ENCODE data around the gene SLC6A13. TPM values are rescaled to one million over a fixed set of nuclear protein-coding genes. Genes with fewer than 3 reads are reported as not detected.
A peak's percentile ranks its signal among the peaks of the same experiment; 100 is the strongest.

The SLC6A13 gene
- total RNA-seq, 2 donors from 2014 or later = 0.54 TPM; not detected in 1

- no peaks in the 10 kb centered on the region for H3K9me3 ChIP-seq
- H3K27me3 ChIP-seq (replicated peaks; ENCODE audit: insufficient read depth) = no peaks in the 10 kb centered on the region
- no peaks in the 10 kb centered on the region for H3K36me3 ChIP-seq
Observed at GRCh38 chr12:194276-194675, 68.4 kb downstream of the SLC6A13 start.

GRCh38 chr12:193261-193660 lies 69.4 kb downstream of the SLC6A13 start:
- Histone ChIP-seq H3K27me3 (replicated peaks; ENCODE audit: insufficient read depth) (no peaks in the 10 kb centered on the region), H3K4me1 (ENCODE audit: control insufficient read depth in 1 of 2, low read depth in 2 of 2) (peaks cover 4 to 9% of the 10 kb centered on the region in 2 donors), H3K4me3 (no peak overlapping the region), H3K27ac (no peak overlapping the region), H3K9me3 (no peaks in the 10 kb centered on the region), H3K36me3 (no peaks in the 10 kb centered on the region)
- TF ChIP-seq CTCF (IDR thresholded peaks at IDR 0.05) = no peak
- DNase-seq (ENCODE audit: low spot score) (no peak), ATAC-seq (ENCODE audit: insufficient number of reproducible peaks, low FRiP score, low read depth) (no peak)

More at GRCh38 chr12:194276-194675, 68.4 kb downstream of the SLC6A13 start:
- Histone ChIP-seq H3K4me3 (no peak overlapping the region), H3K4me1 (ENCODE audit: control insufficient read depth in 1 of 2, low read depth in 2 of 2) (peaks cover 3 to 7% of the 10 kb centered on the region in 2 donors), H3K27ac (no peak overlapping the region)
- ATAC-seq (ENCODE audit: insufficient number of reproducible peaks, low FRiP score, low read depth) (no peak), DNase-seq (ENCODE audit: low spot score) (no peak)
- TF ChIP-seq CTCF (IDR thresholded peaks at IDR 0.05) = no peak

- Histone ChIP-seq H3K9me3 (no peaks in the 10 kb centered on the region), H3K4me3 (no peak overlapping the region), H3K27me3 (replicated peaks; ENCODE audit: insufficient read depth) (no peaks in the 10 kb centered on the region), H3K4me1 (ENCODE audit: control insufficient read depth in 1 of 2, low read depth in 2 of 2) (peaks cover 4 to 9% of the 10 kb centered on the region in 2 donors), H3K36me3 (no peaks in the 10 kb centered on the region), H3K27ac (no peak overlapping the region)
- TF ChIP-seq CTCF (IDR thresholded peaks at IDR 0.05) = no peak
- DNase-seq (ENCODE audit: low spot score) (no peak), ATAC-seq (ENCODE audit: insufficient number of reproducible peaks, low FRiP score, low read depth) (no peak)
Observed at GRCh38 chr12:191541-191940, 71.1 kb downstream of the SLC6A13 start.

GRCh38 chr12:190881-191280 lies 71.8 kb downstream of the SLC6A13 start:
- H3K4me1 ChIP-seq (ENCODE audit: control insufficient read depth in 1 of 2, low read depth in 2 of 2) = peaks cover 4 to 9% of the 10 kb centered on the region in 2 donors
- H3K4me3 ChIP-seq = no peak overlapping the region
- H3K36me3 ChIP-seq = no peaks in the 10 kb centered on the region
- no peaks in the 10 kb centered on the region for H3K27me3 ChIP-seq (replicated peaks; ENCODE audit: insufficient read depth)
- DNase-seq (ENCODE audit: low spot score) = no peak
- no peak for TF ChIP-seq CTCF (IDR thresholded peaks at IDR 0.05)
- ATAC-seq (ENCODE audit: insufficient number of reproducible peaks, low FRiP score, low read depth) = no peak
- H3K9me3 ChIP-seq = no peaks in the 10 kb centered on the region
- H3K27ac ChIP-seq = no peak overlapping the region

- peaks cover 4 to 9% of the 10 kb centered on the region in 2 donors for H3K4me1 ChIP-seq (ENCODE audit: control insufficient read depth in 1 of 2, low read depth in 2 of 2)
- no peak for TF ChIP-seq CTCF (IDR thresholded peaks at IDR 0.05)
- H3K9me3 ChIP-seq = no peaks in the 10 kb centered on the region
- H3K36me3 ChIP-seq = no peaks in the 10 kb centered on the region
- H3K27me3 ChIP-seq (replicated peaks; ENCODE audit: insufficient read depth) = no peaks in the 10 kb centered on the region
- H3K4me3 ChIP-seq = peak overlapping the region; percentile 71
- ATAC-seq (ENCODE audit: insufficient number of reproducible peaks, low FRiP score, low read depth) (no peak), DNase-seq (ENCODE audit: low spot score) (no peak)
- no peak overlapping the region for H3K27ac ChIP-seq
Observed at GRCh38 chr12:189622-189962, 73.0 kb downstream of the SLC6A13 start.
